Neutrophil (primary cell): ENCODE measurements around the gene NFATC4.
A peak's percentile ranks its signal among the peaks of the same experiment; 100 is the strongest.

Source experiments
- H3K27ac ChIP-seq: fragments of 200-600 bp; sonication (generic); 2 replicates; pipeline ENCODE4 v1.5.1; 2016; ENCODE audit warnings: mild to moderate bottlenecking, moderate library complexity
- H3K27me3 ChIP-seq: fragments of 200-600 bp; sonication (generic); 2 replicates; pipeline ENCODE4 v1.6.0; 2016; ENCODE audit warnings: mild to moderate bottlenecking
- H3K36me3 ChIP-seq: fragments of 200-600 bp; sonication (generic); 2 replicates; pipeline ENCODE4 v1.5.1; 2017
- H3K4me1 ChIP-seq, 2 experiments: fragments of 200-600 bp in 1 of 2; sonication (generic) in 1 of 2; 1 replicate in 1 of 2; 2 replicates in 1 of 2; pipeline versions ENCODE4 v1.5.1 to v1.6.1; 2013 to 2016; ENCODE audit warnings: low read depth in 1 of 2, low read length in 1 of 2, mild to moderate bottlenecking in 1 of 2, moderate library complexity in 1 of 2; ENCODE audit not compliant: control insufficient read depth in 1 of 2, insufficient read depth in 1 of 2
- H3K4me3 ChIP-seq, 2 experiments: fragments of 200-600 bp in 1 of 2; sonication (generic) in 1 of 2; 1 replicate in 1 of 2; 2 replicates in 1 of 2; pipeline ENCODE4 v1.5.1; 2013 to 2016; ENCODE audit warnings: low read depth in 1 of 2, low read length in 1 of 2, mild to moderate bottlenecking in 1 of 2, moderate library complexity in 1 of 2
- H3K9me3 ChIP-seq: fragments of 200-600 bp; sonication (generic); 2 replicates; pipeline ENCODE4 v1.5.1; 2016
- TF ChIP-seq, protein P1 (sequence below): fragments of 200-600 bp; sonication (generic); IDR thresholded peaks from 2 replicates; pipeline ENCODE4 v1.5.1; 2016; ENCODE audit warnings: antibody characterized with exemption

NFATC4 gene

DNA sequence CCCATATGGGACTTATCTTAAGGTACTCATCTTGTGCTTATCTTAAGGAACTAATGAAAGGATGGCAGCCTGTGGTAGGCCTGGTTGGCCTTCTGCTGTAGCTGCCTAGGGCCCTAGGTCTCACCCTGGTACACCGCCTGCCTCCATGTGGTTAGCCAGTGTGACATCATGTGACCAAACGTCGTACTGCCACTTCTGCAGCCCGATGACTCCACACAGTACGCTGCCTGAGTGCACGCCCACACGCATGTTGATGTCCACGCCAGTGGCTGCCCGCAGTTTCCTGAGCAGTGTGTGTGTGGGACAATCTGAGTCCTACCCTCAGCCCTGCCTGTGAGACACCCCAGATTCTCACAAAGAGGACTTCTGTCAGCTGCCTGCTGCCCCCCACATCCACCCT, 38.2 kb upstream of the NFATC4 start:
- Histone ChIP-seq H3K4me3 (peak overlapping the region in 1 of 2 experiments; percentile 9), H3K4me1 (peaks cover 98 to 99% of the 10 kb centered on the region in 2 experiments), H3K36me3 (peaks cover 5% of the 10 kb centered on the region), H3K27ac (peak overlapping the region; percentile 91), H3K27me3 (peaks cover 10% of the 10 kb centered on the region), H3K9me3 (no peaks in the 10 kb centered on the region)
- TF ChIP-seq, protein P1, sequence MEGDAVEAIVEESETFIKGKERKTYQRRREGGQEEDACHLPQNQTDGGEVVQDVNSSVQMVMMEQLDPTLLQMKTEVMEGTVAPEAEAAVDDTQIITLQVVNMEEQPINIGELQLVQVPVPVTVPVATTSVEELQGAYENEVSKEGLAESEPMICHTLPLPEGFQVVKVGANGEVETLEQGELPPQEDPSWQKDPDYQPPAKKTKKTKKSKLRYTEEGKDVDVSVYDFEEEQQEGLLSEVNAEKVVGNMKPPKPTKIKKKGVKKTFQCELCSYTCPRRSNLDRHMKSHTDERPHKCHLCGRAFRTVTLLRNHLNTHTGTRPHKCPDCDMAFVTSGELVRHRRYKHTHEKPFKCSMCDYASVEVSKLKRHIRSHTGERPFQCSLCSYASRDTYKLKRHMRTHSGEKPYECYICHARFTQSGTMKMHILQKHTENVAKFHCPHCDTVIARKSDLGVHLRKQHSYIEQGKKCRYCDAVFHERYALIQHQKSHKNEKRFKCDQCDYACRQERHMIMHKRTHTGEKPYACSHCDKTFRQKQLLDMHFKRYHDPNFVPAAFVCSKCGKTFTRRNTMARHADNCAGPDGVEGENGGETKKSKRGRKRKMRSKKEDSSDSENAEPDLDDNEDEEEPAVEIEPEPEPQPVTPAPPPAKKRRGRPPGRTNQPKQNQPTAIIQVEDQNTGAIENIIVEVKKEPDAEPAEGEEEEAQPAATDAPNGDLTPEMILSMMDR = no peak

DNA sequence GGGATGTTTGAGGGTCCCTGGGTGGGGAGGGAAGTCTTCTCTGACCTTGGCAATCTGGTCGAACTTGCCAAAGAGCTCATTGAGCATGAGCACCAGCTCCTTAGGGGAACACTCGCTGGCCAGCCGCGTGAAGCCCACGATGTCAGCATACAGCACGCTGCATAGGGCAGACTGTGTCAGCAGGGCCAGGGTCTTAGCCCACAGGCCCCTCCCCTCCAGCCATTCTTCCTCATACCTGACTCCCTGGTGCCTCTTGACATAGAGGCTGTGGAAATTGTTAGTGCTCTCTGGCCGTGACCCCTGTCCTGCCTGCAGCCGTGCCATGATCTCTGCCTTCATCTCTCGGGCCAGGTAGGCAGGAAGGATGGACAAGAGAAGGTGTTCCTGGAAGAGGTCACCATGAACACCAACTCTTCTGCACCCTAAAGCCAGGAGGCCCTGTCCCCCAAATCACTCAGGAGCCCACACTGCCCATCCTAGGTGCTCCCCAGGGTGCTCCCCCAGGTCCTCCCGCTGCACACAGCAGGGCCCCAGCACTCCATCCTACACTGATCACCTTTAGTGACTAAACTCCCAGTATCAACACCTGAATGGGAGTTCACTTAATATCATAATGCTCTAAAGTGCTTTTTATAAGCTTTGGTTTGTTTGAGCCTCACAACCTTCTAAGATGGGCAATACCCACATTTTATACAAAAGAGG, 36.9 kb upstream of the NFATC4 start:
- TF ChIP-seq, protein P1 = no peak
- peak overlapping the region in 1 of 2 experiments; percentile 72 for H3K4me3 ChIP-seq
- H3K4me1 ChIP-seq = peaks cover 99 to 100% of the 10 kb centered on the region in 2 experiments
- peaks cover 17% of the 10 kb centered on the region for H3K27me3 ChIP-seq
- H3K27ac ChIP-seq = peak overlapping the region; percentile 91
- H3K36me3 ChIP-seq = peaks cover 5% of the 10 kb centered on the region
- H3K9me3 ChIP-seq = no peaks in the 10 kb centered on the region

DNA sequence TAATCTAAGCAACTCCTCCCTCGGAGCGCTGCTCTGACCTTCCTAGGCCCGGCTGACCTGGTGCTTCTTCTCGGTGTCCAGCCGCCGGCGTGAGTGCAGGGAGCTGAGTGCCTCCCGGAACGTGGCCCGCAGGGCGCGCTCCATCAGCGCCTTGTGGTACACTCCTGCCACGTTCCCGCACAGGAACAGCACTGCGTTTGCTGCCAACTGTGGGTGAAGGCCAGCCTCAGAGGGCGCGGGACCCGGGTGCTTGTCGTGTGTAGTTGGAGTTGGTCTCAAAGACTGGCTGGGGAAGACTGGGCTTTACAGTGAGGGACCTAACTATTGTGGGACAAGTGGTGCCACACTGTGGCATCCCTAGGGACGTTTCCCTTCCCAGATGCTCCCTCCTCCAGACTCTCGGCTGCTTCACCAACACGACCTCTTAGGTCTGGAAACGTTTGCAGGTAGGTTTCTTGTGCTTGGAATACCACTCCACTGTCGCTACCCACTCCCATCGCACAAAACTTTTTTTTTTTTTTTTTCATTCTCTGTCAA, 36.2 kb upstream of the NFATC4 start:
- Histone ChIP-seq H3K27me3 (peaks cover 17% of the 10 kb centered on the region), H3K4me1 (peaks cover 99 to 100% of the 10 kb centered on the region in 2 experiments), H3K27ac (peak overlapping the region; percentile 91), H3K9me3 (no peaks in the 10 kb centered on the region), H3K36me3 (peaks cover 12% of the 10 kb centered on the region), H3K4me3 (peak overlapping the region; percentile 65 to 72)
- TF ChIP-seq, protein P1 = no peak

DNA sequence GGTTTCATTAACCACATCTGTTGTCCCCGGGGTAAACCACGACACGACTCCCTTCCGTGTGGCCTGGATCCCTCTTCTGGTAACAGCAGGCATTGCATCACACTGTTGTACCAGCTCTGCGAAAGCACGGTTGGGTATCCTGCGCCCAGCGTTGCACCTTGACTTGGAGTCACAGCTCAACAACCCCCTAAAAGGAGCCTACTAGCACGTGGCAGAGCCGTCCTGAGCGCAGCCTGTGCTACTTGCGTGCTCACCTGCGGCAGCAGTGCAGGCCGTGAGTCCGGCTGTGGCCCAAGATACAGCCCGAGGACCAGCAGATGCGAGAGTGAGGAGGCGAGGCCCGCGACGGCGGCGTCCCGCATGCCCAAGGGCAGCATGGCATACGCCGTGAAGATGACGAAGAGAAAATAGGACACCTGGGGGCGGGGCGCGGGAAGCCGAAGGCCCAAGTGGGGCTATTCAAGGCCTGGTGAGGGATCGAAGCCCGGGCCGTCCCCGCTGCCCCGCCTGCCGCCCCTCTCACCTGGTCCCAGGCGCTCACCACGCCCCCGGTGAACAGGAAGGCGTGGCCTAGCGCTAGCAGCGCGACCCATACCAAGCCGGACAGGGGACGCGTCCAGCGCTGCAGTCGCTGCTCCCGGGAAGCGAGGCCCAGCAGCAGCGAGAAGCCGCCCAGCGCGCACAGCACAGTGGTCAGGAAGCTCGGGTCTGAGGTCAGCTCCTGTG, 35.6 kb upstream of the NFATC4 start:
- Histone ChIP-seq H3K27ac (peak overlapping the region; percentile 91), H3K4me3 (peak overlapping the region; percentile 65 to 72), H3K36me3 (peaks cover 18% of the 10 kb centered on the region), H3K27me3 (peaks cover 17% of the 10 kb centered on the region), H3K9me3 (no peaks in the 10 kb centered on the region), H3K4me1 (peaks cover 97 to 100% of the 10 kb centered on the region in 2 experiments)
- TF ChIP-seq, protein P1 = peak; percentile 84

DNA sequence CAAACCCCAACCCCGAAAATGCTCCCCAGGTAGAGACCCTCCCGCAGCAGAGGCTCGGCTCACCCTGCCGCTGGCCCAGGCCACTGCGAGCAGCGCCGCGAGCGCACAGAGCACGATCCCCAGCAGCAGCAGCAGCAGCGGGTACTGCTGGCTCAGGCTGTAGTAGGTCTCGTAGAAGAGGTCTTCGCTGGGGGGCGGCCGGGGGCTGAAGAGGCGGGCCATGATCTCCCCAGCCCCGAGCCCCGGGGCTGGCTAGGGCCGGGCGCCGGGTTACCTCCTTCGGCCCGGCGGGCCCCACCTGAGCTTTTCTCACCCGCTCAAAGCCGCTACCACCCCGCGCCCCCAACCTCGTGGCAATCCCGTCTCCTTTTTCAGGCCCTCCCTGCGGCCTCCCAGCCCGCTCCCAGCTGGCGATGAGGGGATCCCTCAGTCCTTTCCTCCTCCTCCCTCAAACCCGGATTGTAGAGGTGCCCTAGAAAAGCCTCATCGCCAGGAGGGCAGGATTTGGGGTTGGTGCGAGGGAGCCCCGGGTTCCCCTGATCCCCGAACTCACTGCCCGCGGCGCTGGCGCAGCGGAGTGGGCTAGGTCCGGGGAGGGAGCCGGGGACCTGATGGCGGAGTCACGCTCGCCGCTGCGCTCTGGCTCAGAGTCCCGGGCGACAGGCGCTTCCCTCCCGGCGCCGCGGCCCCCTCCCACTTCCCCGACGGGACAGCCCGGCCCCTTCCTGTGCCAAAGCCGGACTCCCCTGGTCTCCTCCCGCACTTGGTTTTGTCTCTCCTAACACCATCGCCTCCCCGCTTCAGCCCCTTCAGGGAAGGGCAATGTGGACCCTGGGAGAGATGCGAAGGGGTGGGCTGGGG, 33.3 kb upstream of the NFATC4 start, which contains the start of gene ADCY4:
Gene ADCY4, minus strand, starts transcription at position 641 of the 861 bp plus-strand sequence. Its CDS starts 419 bp downstream, at position 222.
- Histone ChIP-seq H3K4me1 (peaks cover 93 to 96% of the 10 kb centered on the region in 2 experiments), H3K9me3 (no peaks in the 10 kb centered on the region), H3K36me3 (peaks cover 33% of the 10 kb centered on the region), H3K27ac (peak within 1 kb of the TSS; percentile 91), H3K27me3 (peaks cover 17% of the 10 kb centered on the region), H3K4me3 (peak within 1 kb of the TSS; percentile 65 to 72)
- TF ChIP-seq, protein P1 = no peak
